HG03457 (cell line): ENCODE measurements around the gene OTUD6A.

ENCODE experiments used
- ATAC-seq: cut with Tn5 transposase; IDR thresholded peaks from one replicate; pipeline ENCODE4 v1.9.1; 2021; ENCODE audit warnings: moderate number of reproducible peaks; ENCODE audit not compliant: unreplicated experiment

OTUD6A gene

DNA sequence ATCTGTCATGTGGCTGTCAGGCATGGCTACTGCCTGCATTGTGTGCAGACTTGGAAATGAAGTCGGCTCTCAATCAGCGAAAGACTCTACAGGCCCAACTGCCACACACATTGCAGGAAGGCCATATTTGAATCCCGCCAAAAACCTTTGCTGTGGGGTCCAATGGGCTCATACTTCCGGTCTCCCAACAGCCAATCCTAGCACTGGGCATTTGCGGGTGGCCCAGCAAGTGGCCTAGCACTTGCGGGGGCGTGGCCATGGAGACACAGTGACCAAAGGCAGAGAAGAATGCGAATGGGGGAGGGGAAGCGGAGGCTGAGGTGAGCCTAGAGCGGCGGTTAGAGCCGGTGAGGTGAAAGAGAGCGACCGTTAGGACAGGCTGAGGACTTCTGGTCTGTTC is at the start of gene OTUD6A:
TSS of gene OTUD6A (plus strand) at position 382 of the 400 bp plus-strand sequence. CDS start 68 bp downstream, outside the sequence.
- no peak for ATAC-seq

DNA sequence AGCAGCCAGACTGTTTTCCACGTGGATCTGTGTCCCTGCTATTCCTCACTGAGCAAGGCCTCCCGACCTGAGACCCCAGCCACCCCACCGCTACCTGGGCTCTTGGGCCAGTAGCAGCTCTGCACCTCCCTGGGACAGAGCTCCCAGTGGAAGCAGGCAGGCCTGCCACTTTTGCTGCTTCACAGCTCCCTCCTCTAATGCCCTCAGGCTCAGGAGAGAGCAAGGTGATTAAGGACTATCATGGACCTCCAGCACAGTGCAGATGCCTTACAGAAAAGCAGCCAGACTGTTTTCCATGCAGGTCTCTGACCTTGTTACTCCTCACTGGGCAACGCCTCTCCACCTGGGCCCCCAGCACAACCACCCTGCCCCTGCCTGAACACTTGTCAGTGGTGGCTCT is 49.5 kb upstream of the OTUD6A start:
- ATAC-seq = no peak

DNA sequence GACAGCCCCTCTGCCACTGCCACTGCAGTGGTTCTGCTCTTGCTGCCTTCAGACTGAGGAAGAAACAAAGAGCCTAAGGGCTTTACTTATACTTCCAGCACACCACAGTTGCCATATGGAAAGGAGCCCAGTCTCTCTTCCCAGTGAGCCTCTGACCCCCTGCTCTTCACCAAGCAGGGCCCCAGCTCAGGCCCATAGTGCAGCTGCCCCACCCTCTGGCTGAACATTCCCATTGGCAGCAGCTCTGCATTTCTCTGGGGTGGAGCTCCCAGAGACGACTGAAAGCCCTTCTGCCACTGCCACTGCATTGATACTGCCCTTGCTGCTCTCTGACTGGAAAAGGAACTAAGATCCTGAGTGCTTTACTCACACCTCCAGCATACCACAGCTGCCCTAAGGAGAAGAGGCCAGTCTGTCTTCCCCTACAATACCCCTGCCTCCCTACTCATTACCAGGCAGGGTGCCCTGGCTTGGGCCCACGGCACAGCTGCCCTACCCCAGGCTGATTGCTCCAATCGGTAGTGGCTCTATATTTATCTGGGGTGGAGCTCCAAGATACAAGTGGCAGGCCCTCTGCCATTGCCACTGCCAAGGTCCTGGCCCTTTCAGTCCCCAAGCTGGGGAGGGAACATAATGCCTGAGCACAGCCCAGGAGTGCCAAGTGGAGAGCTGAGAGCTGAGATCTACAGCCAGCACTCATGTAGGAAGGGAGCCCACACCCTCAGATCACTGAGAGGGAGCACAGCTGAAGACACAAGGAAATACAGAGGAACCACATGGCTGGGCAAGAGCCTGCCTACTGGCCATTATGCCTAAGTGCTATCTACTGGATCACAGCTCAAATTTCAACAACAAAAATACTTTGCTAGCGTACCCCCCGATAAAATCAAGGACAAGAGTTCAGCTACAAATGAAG is 48.5 kb upstream of the OTUD6A start:
- ATAC-seq = no peak

- no peak for ATAC-seq
These were observed 45.7 kb upstream of the OTUD6A start for GRCh38 chrX:70016513-70016912.

- no peak for ATAC-seq
These were observed 39.6 kb upstream of the OTUD6A start for GRCh38 chrX:70022616-70023015.

- no peak for ATAC-seq
These were observed 36.8 kb upstream of the OTUD6A start for GRCh38 chrX:70025464-70025863.

GRCh38 chrX:70026112-70026850 is 36.0 kb upstream of the OTUD6A start:
- ATAC-seq = no peak

GRCh38 chrX:70026851-70027200 is 35.4 kb upstream of the OTUD6A start:
- no peak for ATAC-seq

GRCh38 chrX:70029863-70030262 is 32.4 kb upstream of the OTUD6A start:
- ATAC-seq = no peak

GRCh38 chrX:70030301-70030767 is 31.9 kb upstream of the OTUD6A start:
- ATAC-seq = no peak

DNA sequence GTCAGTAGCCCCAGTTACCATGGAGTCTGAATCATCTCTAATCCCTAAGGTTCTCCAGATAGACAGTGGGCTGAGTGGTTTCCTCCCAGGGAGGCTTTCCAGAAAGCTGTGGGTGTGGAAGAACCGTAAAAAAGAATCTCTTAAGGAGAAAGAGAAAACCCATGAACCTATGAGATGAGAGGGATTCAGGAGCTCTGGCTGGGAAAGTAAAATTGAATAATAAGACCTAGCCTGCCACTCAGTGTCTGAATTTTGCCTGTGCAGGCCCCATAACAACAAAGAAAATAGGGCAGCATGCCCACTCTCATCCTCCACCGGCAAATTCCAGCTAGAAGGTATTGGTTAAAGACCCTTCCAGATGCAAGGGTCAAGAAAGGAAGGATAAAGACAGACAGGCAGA is 29.5 kb upstream of the OTUD6A start:
- ATAC-seq = no peak

DNA sequence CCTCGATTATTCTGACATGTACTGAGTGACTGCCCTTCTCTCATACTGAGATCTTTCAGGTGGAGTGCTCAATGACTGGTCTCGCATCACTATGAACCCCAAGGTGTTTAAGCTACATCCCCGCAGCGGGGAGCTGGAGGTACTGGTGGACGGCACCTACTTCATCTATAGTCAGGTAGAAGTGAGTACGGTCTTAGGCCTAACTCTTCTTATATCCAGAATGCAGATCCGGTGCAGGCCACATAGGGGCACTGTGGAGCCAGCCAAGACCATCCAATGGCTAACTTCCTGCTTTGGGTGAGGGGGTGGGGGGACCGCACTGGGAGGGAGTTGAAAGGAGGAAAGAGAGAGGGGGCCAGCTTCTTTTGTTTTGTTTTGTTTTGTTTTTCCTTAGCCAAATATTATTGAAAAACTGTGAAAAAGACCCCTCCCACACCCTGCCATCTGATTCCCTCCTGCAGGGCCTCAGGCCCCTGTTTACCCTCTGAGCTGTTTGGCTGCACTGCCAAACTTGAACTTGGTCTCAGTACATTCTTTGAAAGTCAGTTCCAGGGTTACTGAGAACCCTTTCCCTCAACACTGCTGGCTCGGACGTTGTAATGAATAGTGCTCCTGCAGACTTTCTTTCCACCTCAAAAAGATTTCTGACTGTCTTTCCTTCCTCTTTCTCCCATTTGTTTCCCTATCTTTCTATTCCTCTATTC is 28.8 kb upstream of the OTUD6A start:
- ATAC-seq = no peak

- ATAC-seq = no peak
These were observed 27.6 kb upstream of the OTUD6A start for GRCh38 chrX:70034646-70035045.

DNA sequence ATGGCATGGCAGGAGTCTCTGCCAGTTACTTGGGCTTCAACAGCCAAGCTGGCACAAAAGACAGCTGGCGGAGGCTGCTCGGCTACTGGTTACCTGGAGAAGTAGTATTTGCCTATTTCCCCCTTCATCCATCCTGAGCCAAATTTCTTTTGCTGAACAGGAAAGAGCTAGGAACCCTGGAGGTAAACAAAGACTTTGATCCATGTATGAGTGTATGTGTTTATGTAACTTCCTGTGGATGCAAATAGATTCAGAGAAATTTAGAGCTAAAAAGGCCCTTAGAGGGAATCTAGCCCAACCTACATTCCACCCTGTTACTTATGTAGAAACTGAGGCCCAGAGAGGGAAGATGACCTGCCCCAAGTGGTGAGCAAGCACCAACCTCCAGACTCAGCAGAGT is 23.7 kb upstream of the OTUD6A start:
- no peak for ATAC-seq

DNA sequence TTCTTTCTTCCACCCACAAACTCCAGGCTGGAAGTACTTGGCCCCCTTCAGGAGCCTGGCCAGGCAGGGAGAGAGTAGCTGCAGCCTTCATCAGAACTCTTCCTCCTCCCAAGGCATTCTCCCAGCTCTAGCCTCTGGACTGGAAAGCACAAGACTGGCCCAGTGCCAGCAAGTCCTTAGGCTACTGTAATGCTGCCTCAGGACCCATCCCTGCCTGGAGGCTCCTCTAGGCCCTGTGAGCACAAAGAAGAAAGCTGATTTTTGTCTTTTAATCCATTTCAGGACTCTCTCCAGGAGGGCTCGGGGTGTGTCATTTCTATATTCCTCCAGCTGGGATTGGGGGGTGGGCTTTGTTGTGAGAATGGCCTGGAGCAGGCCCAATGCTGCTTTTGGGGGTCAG is 23.3 kb upstream of the OTUD6A start:
- no peak for ATAC-seq

DNA sequence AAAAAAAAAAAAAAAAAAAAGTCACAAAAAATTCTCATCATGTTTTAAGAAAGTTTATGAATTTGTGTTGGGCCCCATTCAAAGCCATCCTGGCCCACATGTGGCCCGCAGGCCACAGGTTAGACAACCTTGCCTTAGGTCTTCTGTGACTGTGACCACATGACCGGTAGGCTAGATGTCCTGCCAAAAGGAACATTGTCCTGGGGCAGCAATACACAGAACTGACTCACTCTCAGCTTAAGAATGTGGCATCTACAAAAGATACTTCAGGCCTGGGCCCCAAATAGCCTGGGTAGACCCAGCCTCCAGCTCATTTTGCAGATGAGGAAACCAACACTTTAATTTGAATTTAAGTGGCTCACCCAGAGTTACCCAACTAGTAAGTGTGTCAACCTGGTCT is 22.5 kb upstream of the OTUD6A start:
- ATAC-seq = no peak

- no peak for ATAC-seq
These were observed 20.3 kb upstream of the OTUD6A start for GRCh38 chrX:70041993-70042392.

DNA sequence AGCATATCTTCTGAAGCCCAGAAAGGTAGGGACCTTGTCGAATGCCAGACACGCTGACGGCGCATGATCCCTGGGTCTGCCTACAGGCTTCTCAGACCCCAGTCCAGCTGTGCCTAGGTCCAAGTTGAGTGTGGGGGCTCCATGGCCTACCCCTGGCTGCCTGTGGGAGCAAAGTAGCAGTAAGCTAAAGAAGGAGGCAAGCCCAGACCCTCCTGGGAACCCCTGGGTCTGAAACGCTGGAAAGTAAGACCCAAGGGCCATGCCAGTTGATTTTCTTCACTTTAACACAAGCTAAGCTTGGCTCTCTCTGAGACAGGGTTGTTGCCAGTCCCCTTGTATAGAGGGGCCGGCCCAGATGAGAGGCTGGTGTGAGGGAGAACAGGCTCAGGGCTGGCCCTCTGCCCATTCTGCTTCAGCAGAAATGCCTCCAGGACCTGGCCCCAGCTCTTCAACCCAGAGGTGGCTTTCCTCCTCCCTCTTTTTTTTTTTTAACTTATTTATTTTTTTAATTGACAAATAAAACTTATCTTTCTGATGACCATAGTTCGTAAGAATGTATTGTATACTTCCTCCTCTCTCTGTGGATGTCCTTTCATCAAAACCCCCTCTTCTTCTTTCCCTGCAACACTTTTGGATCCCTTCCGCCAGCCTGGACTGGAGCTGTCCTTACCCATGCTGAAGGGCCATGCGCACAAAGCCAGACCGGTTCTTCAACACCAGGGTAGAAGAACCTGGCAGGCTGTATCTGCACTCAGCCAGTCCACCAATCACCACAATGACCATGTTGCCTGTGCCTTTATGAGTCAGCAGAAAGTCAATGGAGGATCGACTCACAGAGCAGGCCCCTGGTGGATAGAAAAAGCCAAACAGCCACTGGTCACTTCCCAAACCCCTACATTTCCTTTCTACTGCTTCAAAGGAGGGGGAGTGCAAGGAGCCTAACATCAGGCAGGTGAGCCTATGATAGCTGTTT is 19.6 kb upstream of the OTUD6A start:
- no peak for ATAC-seq

DNA sequence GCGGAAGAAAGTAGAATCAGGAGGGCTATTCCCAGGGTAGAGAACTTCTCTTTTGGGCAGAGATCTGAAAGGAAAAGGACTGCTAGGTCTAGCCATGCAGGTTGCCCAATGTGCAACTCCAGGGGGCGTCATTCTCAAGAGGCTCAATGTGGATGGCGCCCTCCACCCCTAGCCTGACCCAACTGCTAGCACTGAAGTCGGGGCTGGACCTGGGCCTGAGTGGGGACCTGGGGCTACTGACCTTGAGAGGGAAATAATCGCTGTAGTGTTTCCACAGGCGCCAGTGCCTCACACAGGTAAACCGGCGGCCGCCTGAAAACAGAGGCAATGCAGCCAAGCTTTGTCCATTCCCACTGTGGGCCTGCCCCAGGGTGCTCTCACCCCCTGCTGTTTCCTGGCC is 18.6 kb upstream of the OTUD6A start:
- ATAC-seq = no peak

DNA sequence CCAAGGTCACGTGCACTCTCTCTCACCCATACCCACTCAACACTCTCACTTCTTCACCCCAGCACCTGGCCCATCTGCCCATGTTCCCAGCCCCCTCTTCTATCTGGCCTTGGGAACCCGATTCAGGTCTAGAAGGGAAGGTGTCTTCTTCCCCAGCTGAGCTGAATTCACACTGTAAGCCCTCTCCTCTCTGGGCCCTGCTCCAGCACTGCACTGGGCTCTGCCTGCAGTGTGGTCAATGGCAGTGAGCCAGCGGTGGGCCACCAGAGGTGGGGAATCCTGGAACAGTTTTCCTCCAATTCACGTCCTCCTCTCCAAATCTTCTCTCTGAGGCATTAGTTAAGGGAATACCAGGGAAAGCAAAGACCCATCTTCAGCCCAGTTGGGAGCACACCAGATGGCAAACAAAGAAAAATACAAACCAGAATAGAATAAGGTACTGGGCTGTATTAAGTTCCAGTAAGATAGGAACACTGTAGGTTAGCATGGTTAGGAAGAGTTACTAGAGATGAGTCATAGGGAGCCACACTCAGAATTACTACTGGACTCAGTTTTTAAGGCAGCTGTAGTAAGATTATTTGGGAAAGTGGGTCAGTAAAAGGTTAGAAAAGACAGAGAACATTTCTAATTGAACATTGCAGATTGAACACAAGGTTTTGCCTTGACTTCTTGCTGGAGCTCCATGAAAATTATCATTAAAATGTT is 17.6 kb upstream of the OTUD6A start:
- no peak for ATAC-seq
